Activated naive CD8-positive, alpha-beta T cell (primary cell): Measurements from ENCODE around the gene RBMS1.
A peak's percentile ranks its signal among the peaks of the same experiment; 100 is the strongest.

ENCODE experiments used
- H3K27ac Mint-ChIP-seq: one replicate; pipeline ENCODE4 v1.8.0; 2021; ENCODE audit warnings: mixed read lengths
- H3K27me3 Mint-ChIP-seq: one replicate; pipeline ENCODE4 v1.8.0; 2021; ENCODE audit warnings: mixed read lengths
- H3K36me3 Mint-ChIP-seq: one replicate; pipeline ENCODE4 v1.8.0; 2021; ENCODE audit warnings: mixed read lengths
- H3K4me1 Mint-ChIP-seq: one replicate; pipeline ENCODE4 v1.8.0; 2021; ENCODE audit warnings: low read depth, mixed read lengths
- H3K4me3 Mint-ChIP-seq: one replicate; pipeline ENCODE4 v1.8.0; 2021; ENCODE audit warnings: mild to moderate bottlenecking, mixed read lengths
- H3K9me3 Mint-ChIP-seq: one replicate; pipeline ENCODE4 v1.8.0; 2021; ENCODE audit warnings: low read depth, mixed read lengths

Gene RBMS1

GRCh38 chr2:160245614-160246155 is 247.9 kb downstream of the RBMS1 start:
- no peaks in the 10 kb centered on the region for H3K36me3 Mint-ChIP-seq
- no peaks in the 10 kb centered on the region for H3K9me3 Mint-ChIP-seq
- no peak overlapping the region for H3K4me3 Mint-ChIP-seq
- H3K27me3 Mint-ChIP-seq = no peaks in the 10 kb centered on the region
- H3K27ac Mint-ChIP-seq = no peak overlapping the region
- no peaks in the 10 kb centered on the region for H3K4me1 Mint-ChIP-seq

GRCh38 chr2:160242893-160243564 is 250.6 kb downstream of the RBMS1 start:
- Mint-ChIP-seq H3K27ac (no peak overlapping the region), H3K4me1 (no peaks in the 10 kb centered on the region), H3K4me3 (no peak overlapping the region), H3K9me3 (no peaks in the 10 kb centered on the region), H3K27me3 (peaks cover under 1% of the 10 kb centered on the region), H3K36me3 (no peaks in the 10 kb centered on the region)

GRCh38 chr2:160241251-160242137 is 252.1 kb downstream of the RBMS1 start:
- Mint-ChIP-seq H3K4me1 (no peaks in the 10 kb centered on the region), H3K9me3 (no peaks in the 10 kb centered on the region), H3K27me3 (peaks cover 2% of the 10 kb centered on the region), H3K36me3 (no peaks in the 10 kb centered on the region), H3K4me3 (no peak overlapping the region), H3K27ac (no peak overlapping the region)

GRCh38 chr2:160239436-160239835 is 254.2 kb downstream of the RBMS1 start:
- Mint-ChIP-seq H3K27me3 (peaks cover 2% of the 10 kb centered on the region), H3K36me3 (no peaks in the 10 kb centered on the region), H3K4me1 (no peaks in the 10 kb centered on the region), H3K4me3 (no peak overlapping the region), H3K27ac (no peak overlapping the region), H3K9me3 (no peaks in the 10 kb centered on the region)

GRCh38 chr2:160238392-160238791 is 255.2 kb downstream of the RBMS1 start:
- no peak overlapping the region for H3K4me3 Mint-ChIP-seq
- no peaks in the 10 kb centered on the region for H3K36me3 Mint-ChIP-seq
- no peaks in the 10 kb centered on the region for H3K4me1 Mint-ChIP-seq
- H3K27ac Mint-ChIP-seq = no peak overlapping the region
- peaks cover 2% of the 10 kb centered on the region for H3K27me3 Mint-ChIP-seq
- no peaks in the 10 kb centered on the region for H3K9me3 Mint-ChIP-seq

- no peaks in the 10 kb centered on the region for H3K9me3 Mint-ChIP-seq
- H3K4me3 Mint-ChIP-seq = no peak overlapping the region
Measured at GRCh38 chr2:160232905-160233475, 260.6 kb downstream of the RBMS1 start.

GRCh38 chr2:160229591-160229990 is 264.0 kb downstream of the RBMS1 start:
- Mint-ChIP-seq H3K27me3 (peaks cover 3% of the 10 kb centered on the region), H3K9me3 (no peaks in the 10 kb centered on the region), H3K27ac (no peak overlapping the region), H3K4me1 (peaks cover 5% of the 10 kb centered on the region), H3K4me3 (no peak overlapping the region), H3K36me3 (no peaks in the 10 kb centered on the region)

More at GRCh38 chr2:160232905-160233475, 260.6 kb downstream of the RBMS1 start:
- no peak overlapping the region for H3K27ac Mint-ChIP-seq
- H3K4me1 Mint-ChIP-seq = no peaks in the 10 kb centered on the region
- H3K36me3 Mint-ChIP-seq = no peaks in the 10 kb centered on the region
- H3K27me3 Mint-ChIP-seq = peaks cover 2% of the 10 kb centered on the region

GRCh38 chr2:160228141-160228917 is 265.3 kb downstream of the RBMS1 start:
- H3K4me1 Mint-ChIP-seq = peaks cover 17% of the 10 kb centered on the region
- H3K36me3 Mint-ChIP-seq = no peaks in the 10 kb centered on the region
- no peak overlapping the region for H3K4me3 Mint-ChIP-seq
- H3K27ac Mint-ChIP-seq = no peak overlapping the region
- no peaks in the 10 kb centered on the region for H3K9me3 Mint-ChIP-seq
- H3K27me3 Mint-ChIP-seq = peaks cover 3% of the 10 kb centered on the region

GRCh38 chr2:160227293-160227915 is 266.2 kb downstream of the RBMS1 start:
- Mint-ChIP-seq H3K27me3 (peaks cover 3% of the 10 kb centered on the region), H3K9me3 (no peaks in the 10 kb centered on the region), H3K36me3 (no peaks in the 10 kb centered on the region), H3K27ac (no peak overlapping the region), H3K4me1 (peaks cover 20% of the 10 kb centered on the region), H3K4me3 (no peak overlapping the region)

- no peaks in the 10 kb centered on the region for H3K36me3 Mint-ChIP-seq
- H3K27me3 Mint-ChIP-seq = peaks cover 3% of the 10 kb centered on the region
- no peaks in the 10 kb centered on the region for H3K9me3 Mint-ChIP-seq
- no peak overlapping the region for H3K27ac Mint-ChIP-seq
- peaks cover 20% of the 10 kb centered on the region for H3K4me1 Mint-ChIP-seq
- H3K4me3 Mint-ChIP-seq = no peak overlapping the region
Measured at GRCh38 chr2:160226367-160226766, 267.2 kb downstream of the RBMS1 start.

GRCh38 chr2:160225722-160226121 is 267.9 kb downstream of the RBMS1 start:
- peaks cover 3% of the 10 kb centered on the region for H3K27me3 Mint-ChIP-seq
- no peaks in the 10 kb centered on the region for H3K36me3 Mint-ChIP-seq
- H3K4me1 Mint-ChIP-seq = peaks cover 25% of the 10 kb centered on the region
- H3K27ac Mint-ChIP-seq = no peak overlapping the region
- no peak overlapping the region for H3K4me3 Mint-ChIP-seq
- no peaks in the 10 kb centered on the region for H3K9me3 Mint-ChIP-seq

GRCh38 chr2:160224507-160224906 is 269.1 kb downstream of the RBMS1 start:
- no peak overlapping the region for H3K27ac Mint-ChIP-seq
- no peak overlapping the region for H3K4me3 Mint-ChIP-seq

GRCh38 chr2:160224060-160224459 is 269.5 kb downstream of the RBMS1 start:
- peaks cover 3% of the 10 kb centered on the region for H3K27me3 Mint-ChIP-seq
- H3K27ac Mint-ChIP-seq = peak overlapping the region; percentile 59
- peak overlapping the region; percentile 24 for H3K4me3 Mint-ChIP-seq
- no peaks in the 10 kb centered on the region for H3K36me3 Mint-ChIP-seq
- no peaks in the 10 kb centered on the region for H3K9me3 Mint-ChIP-seq
- peaks cover 34% of the 10 kb centered on the region for H3K4me1 Mint-ChIP-seq

More at GRCh38 chr2:160224507-160224906, 269.1 kb downstream of the RBMS1 start:
- Mint-ChIP-seq H3K27me3 (peaks cover 3% of the 10 kb centered on the region), H3K36me3 (no peaks in the 10 kb centered on the region), H3K9me3 (no peaks in the 10 kb centered on the region), H3K4me1 (peaks cover 34% of the 10 kb centered on the region)

- H3K36me3 Mint-ChIP-seq = no peaks in the 10 kb centered on the region
- H3K4me1 Mint-ChIP-seq = peaks cover 34% of the 10 kb centered on the region
- H3K4me3 Mint-ChIP-seq = peak overlapping the region; percentile 24
- H3K27ac Mint-ChIP-seq = peak overlapping the region; percentile 59
- H3K27me3 Mint-ChIP-seq = peaks cover 3% of the 10 kb centered on the region
- H3K9me3 Mint-ChIP-seq = no peaks in the 10 kb centered on the region
Measured at GRCh38 chr2:160223560-160223959, 270.0 kb downstream of the RBMS1 start.
